ENCODE data around the gene SYF2.

Gene SYF2

DNA sequence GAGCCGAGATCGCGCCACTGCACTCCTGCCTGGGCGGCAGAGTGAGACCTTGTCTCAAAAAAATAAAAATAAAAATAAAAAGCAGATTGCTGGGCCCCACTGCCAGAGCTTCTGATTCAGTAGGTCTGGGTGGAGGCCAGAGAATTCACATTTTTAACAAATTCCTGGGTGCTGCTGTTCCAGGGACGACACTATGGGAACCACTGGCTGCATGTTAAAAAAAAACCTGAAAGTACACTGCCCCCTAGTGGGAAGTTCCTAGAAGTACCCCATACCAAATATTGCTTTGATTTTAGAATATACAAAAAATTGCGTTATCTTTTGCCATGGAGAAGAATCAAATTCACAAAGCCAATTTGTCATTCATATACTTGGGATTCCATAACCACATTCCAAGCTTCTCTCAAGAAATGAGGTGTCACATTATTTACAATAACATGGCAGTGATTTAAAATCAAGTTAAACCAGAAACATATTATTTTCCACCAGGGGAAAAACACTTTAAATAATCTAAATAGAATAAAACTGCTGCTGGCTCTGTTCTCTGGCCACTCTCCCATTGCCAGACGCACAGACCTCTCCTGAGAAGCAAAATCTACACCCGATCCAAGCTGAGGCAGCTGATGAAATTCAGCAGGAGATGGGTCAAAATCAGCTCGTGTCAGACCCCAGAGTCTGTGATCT, 27.4 kb downstream of the SYF2 start:
- Histone ChIP-seq H3K4me3 (ENCODE audit: low read length) (no peak overlapping the region), H3K36me3 (replicated peaks; ENCODE audit: insufficient read depth, low read length) (no peaks in the 10 kb centered on the region), H3K4me1 (ENCODE audit: low read length) (no peaks in the 10 kb centered on the region), H3K9me3 (replicated peaks; ENCODE audit: insufficient read depth, low read length) (no peaks in the 10 kb centered on the region), H3K4me2 (ENCODE audit: low read depth, low read length) (no peak overlapping the region), H3K79me2 (ENCODE audit: low read length) (no peaks in the 10 kb centered on the region), H3K27me3 (replicated peaks; ENCODE audit: insufficient read depth, low read length) (no peaks in the 10 kb centered on the region), H4K20me1 (ENCODE audit: insufficient read depth, low read length) (no peaks in the 10 kb centered on the region), H3K27ac (ENCODE audit: low read length) (no peak overlapping the region), H3K9me2 (replicated peaks; ENCODE audit: insufficient read depth, low read length) (no peaks in the 10 kb centered on the region), H3F3A (ENCODE audit: insufficient read depth, low read length) (no peaks in the 10 kb centered on the region), H2AFZ (ENCODE audit: low read length) (no peak overlapping the region), H3K9ac (ENCODE audit: low read length) (no peak overlapping the region)
- TF ChIP-seq, protein P1, sequence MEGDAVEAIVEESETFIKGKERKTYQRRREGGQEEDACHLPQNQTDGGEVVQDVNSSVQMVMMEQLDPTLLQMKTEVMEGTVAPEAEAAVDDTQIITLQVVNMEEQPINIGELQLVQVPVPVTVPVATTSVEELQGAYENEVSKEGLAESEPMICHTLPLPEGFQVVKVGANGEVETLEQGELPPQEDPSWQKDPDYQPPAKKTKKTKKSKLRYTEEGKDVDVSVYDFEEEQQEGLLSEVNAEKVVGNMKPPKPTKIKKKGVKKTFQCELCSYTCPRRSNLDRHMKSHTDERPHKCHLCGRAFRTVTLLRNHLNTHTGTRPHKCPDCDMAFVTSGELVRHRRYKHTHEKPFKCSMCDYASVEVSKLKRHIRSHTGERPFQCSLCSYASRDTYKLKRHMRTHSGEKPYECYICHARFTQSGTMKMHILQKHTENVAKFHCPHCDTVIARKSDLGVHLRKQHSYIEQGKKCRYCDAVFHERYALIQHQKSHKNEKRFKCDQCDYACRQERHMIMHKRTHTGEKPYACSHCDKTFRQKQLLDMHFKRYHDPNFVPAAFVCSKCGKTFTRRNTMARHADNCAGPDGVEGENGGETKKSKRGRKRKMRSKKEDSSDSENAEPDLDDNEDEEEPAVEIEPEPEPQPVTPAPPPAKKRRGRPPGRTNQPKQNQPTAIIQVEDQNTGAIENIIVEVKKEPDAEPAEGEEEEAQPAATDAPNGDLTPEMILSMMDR (IDR thresholded peaks at IDR 0.05; ENCODE audit: low read length): peak; percentile 72
- TF ChIP-seq EZH2phosphoT487 (IDR thresholded peaks at IDR 0.05; ENCODE audit: low read length): no peak
- DNase-seq: peak; percentile 59

GRCh38 chr1:25201006-25201405, 31.3 kb downstream of the SYF2 start:
- no peak for DNase-seq
- H4K20me1 ChIP-seq (ENCODE audit: insufficient read depth, low read length): no peaks in the 10 kb centered on the region

DNA sequence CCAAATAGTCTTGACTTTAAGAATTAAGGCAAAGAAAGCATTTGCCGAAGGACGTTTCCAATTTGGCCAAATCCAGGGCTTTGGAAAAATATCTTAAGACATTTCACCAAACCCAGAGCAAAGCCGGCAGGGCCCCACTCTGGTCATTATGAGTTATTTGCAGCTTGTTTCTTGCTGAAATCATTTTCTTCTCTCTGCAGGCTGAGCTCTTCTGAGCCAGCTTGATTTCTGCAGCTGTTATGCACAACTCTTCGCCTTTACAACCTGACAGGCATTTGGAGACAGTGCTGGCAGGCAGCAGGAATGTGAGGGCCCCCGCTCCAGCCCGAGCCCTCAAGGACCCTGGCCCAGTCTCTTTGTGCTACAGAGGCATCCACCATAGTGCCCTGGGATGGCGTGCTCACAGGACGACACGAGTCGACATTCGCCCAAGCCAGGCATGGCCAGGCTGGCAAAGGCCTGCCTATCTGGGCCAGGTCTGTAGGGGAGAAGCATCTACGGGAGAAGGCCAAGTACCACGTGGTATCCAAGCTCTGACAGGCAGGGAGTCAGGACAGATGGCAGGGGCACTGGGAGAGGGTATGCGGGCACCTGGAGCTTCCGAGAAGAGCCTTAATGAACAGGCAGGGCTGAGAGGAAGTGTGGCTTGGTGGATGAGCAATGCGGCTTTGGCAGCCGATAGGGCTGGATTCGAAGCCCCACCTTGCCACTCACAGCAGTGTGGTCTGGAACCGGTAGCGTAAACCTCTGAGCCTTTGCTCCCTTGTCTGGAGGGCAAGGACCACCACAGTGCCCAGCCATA, 32.3 kb downstream of the SYF2 start:
- Histone ChIP-seq H3K4me2 (ENCODE audit: low read depth, low read length) (no peak overlapping the region), H3K27me3 (replicated peaks; ENCODE audit: insufficient read depth, low read length) (no peaks in the 10 kb centered on the region; the same call in 1 of the 2 replicates), H3K9ac (ENCODE audit: low read length) (no peak overlapping the region)

More at GRCh38 chr1:25201006-25201405, 31.3 kb downstream of the SYF2 start:
- H3K4me2 ChIP-seq (ENCODE audit: low read depth, low read length): no peak overlapping the region
- no peaks in the 10 kb centered on the region for H3K9me2 ChIP-seq (replicated peaks; ENCODE audit: insufficient read depth, low read length)
- H3K79me2 ChIP-seq (ENCODE audit: low read length): no peaks in the 10 kb centered on the region
- no peak overlapping the region for H2AFZ ChIP-seq (ENCODE audit: low read length)
- no peak overlapping the region for H3K9ac ChIP-seq (ENCODE audit: low read length)
- H3K36me3 ChIP-seq (replicated peaks; ENCODE audit: insufficient read depth, low read length): no peaks in the 10 kb centered on the region
- no peaks in the 10 kb centered on the region for H3K9me3 ChIP-seq (replicated peaks; ENCODE audit: insufficient read depth, low read length)
- no peak overlapping the region for H3K27ac ChIP-seq (ENCODE audit: low read length)
- no peak for TF ChIP-seq EZH2 (optimal IDR thresholded peaks at IDR 0.05; ENCODE audit: low read depth, low read length)
- TF ChIP-seq, protein P1 (IDR thresholded peaks at IDR 0.05; ENCODE audit: low read length): no peak
- TF ChIP-seq EZH2phosphoT487 (IDR thresholded peaks at IDR 0.05; ENCODE audit: low read length): no peak
- H3K27me3 ChIP-seq (replicated peaks; ENCODE audit: insufficient read depth, low read length): no peaks in the 10 kb centered on the region; the same call in 1 of the 2 replicates
- H3K4me3 ChIP-seq (ENCODE audit: low read length): no peak overlapping the region
- H3F3A ChIP-seq (ENCODE audit: insufficient read depth, low read length): no peaks in the 10 kb centered on the region
- no peaks in the 10 kb centered on the region for H3K4me1 ChIP-seq (ENCODE audit: low read length)

More for the DNA sequence above, 32.3 kb downstream of the SYF2 start:
- Histone ChIP-seq H2AFZ (ENCODE audit: low read length) (no peak overlapping the region), H3F3A (ENCODE audit: insufficient read depth, low read length) (no peaks in the 10 kb centered on the region), H3K9me3 (replicated peaks; ENCODE audit: insufficient read depth, low read length) (no peaks in the 10 kb centered on the region), H3K4me3 (ENCODE audit: low read length) (no peak overlapping the region), H3K27ac (ENCODE audit: low read length) (no peak overlapping the region), H3K4me1 (ENCODE audit: low read length) (no peaks in the 10 kb centered on the region), H3K79me2 (ENCODE audit: low read length) (no peaks in the 10 kb centered on the region), H3K36me3 (replicated peaks; ENCODE audit: insufficient read depth, low read length) (no peaks in the 10 kb centered on the region), H4K20me1 (ENCODE audit: insufficient read depth, low read length) (no peaks in the 10 kb centered on the region), H3K9me2 (replicated peaks; ENCODE audit: insufficient read depth, low read length) (no peaks in the 10 kb centered on the region)
- DNase-seq: no peak
- TF ChIP-seq EZH2phosphoT487 (IDR thresholded peaks at IDR 0.05; ENCODE audit: low read length) (no peak), EZH2 (optimal IDR thresholded peaks at IDR 0.05; ENCODE audit: low read depth, low read length) (no peak)
- TF ChIP-seq, protein P1 (IDR thresholded peaks at IDR 0.05; ENCODE audit: low read length): no peak
